Upper lobe of left lung (tissue), 4 donors: Measurements from ENCODE around the gene CARMIL3.
"Not testable (repeated sequence)": the region's sequence is repeated elsewhere in the genome, so short reads cannot be mapped to it uniquely, and the experiment has no call there.

Experiments used
- CTCF ChIP-seq, 6 experiments: fragments of 450-650 bp in 4 of 6; fragments of 200-600 bp in 2 of 6; sonication (generic) in 2 of 6; IDR thresholded peaks; one replicate each; pipeline ENCODE4 v1.5.1; 2016 to 2019; ENCODE audit warnings: antibody characterized with exemption in 6 of 6
- POLR2A ChIP-seq, 4 donors: fragments of 450-650 bp; IDR thresholded peaks; one replicate each; pipeline ENCODE4 v1.5.1; 2016 to 2017; ENCODE audit warnings: antibody characterized with exemption in 4 of 4, mild to moderate bottlenecking in 2 of 4
- POLR2AphosphoS5 ChIP-seq, 2 donors: sonication (generic); formaldehyde crosslinking; IDR thresholded peaks; one replicate each; pipeline ENCODE4 v1.5.1; 2017; ENCODE audit warnings: antibody characterized with exemption in 2 of 2

GRCh38 chr14:24050753-24051152 is 1.1 kb upstream of the CARMIL3 start:
- not testable (repeated sequence) for TF ChIP-seq CTCF, POLR2AphosphoS5, POLR2A (IDR thresholded peaks at IDR 0.05)
